Measurements from ENCODE around the gene DDX47.

DDX47 gene

GRCh38 chr12:12810553-12811021, 2.6 kb upstream of the DDX47 start:
- peaks cover 5% of the 10 kb centered on the region; the same call in 1 of the 2 replicates for H3F3A ChIP-seq (ENCODE audit: low read depth)
- H3K4me3 ChIP-seq (ENCODE audit: low read length, poor library complexity, severe bottlenecking), result no peak overlapping the region
- TF ChIP-seq, protein P1, sequence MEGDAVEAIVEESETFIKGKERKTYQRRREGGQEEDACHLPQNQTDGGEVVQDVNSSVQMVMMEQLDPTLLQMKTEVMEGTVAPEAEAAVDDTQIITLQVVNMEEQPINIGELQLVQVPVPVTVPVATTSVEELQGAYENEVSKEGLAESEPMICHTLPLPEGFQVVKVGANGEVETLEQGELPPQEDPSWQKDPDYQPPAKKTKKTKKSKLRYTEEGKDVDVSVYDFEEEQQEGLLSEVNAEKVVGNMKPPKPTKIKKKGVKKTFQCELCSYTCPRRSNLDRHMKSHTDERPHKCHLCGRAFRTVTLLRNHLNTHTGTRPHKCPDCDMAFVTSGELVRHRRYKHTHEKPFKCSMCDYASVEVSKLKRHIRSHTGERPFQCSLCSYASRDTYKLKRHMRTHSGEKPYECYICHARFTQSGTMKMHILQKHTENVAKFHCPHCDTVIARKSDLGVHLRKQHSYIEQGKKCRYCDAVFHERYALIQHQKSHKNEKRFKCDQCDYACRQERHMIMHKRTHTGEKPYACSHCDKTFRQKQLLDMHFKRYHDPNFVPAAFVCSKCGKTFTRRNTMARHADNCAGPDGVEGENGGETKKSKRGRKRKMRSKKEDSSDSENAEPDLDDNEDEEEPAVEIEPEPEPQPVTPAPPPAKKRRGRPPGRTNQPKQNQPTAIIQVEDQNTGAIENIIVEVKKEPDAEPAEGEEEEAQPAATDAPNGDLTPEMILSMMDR (conservative IDR thresholded peaks at IDR 0.05; ENCODE audit: low read length), result no peak
- no peak for TF ChIP-seq EZH2phosphoT487 (IDR thresholded peaks at IDR 0.05; ENCODE audit: borderline replicate concordance)
- H3K36me3 ChIP-seq (ENCODE audit: insufficient read depth, low read length), result no peaks in the 10 kb centered on the region
- H3K9me3 ChIP-seq (ENCODE audit: insufficient read depth, low read depth, low read length), result no peaks in the 10 kb centered on the region
- peaks cover 1% of the 10 kb centered on the region for H4K20me1 ChIP-seq (ENCODE audit: insufficient read depth, low read length, poor library complexity, severe bottlenecking)
- no peak overlapping the region for H2AFZ ChIP-seq (ENCODE audit: low read length)
- no peaks in the 10 kb centered on the region for H3K27me3 ChIP-seq (ENCODE audit: insufficient read depth, low read length, poor library complexity, severe bottlenecking)
- no peaks in the 10 kb centered on the region for H3K9me2 ChIP-seq (replicated peaks; ENCODE audit: low read depth, low read length)
- peaks cover 24% of the 10 kb centered on the region for H3K79me2 ChIP-seq (ENCODE audit: insufficient read depth, low read length)
- H3K9ac ChIP-seq (ENCODE audit: low read depth, low read length, poor library complexity, severe bottlenecking), result no peak overlapping the region
- H3K4me2 ChIP-seq (ENCODE audit: low read depth, low read length, poor library complexity, severe bottlenecking), result no peak overlapping the region
- H3K4me1 ChIP-seq (ENCODE audit: insufficient read depth, low read length, poor library complexity, severe bottlenecking), result peaks cover 36% of the 10 kb centered on the region

DNA sequence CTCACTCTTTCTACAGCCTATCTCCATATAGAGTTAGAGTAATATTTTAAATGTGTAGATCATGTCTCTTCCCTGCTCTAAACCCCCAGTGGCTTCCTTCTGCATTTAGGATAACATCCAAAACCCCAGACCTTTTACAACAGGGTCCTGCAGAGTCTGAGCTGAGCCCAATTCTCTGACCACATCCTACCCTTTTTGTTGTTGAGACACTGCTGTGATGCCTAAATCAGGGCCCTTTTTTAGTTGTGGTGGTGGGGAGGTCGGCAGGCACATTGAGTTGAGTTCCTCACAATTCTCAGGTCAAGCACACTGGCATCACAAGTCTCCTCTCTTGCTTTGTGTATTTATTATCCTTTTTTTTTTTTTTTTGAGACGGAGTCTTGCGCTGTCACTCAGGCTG, 1.8 kb upstream of the DDX47 start:
- Histone ChIP-seq H3K4me1 (ENCODE audit: insufficient read depth, low read length, poor library complexity, severe bottlenecking) (peaks cover 44% of the 10 kb centered on the region), H3K4me2 (ENCODE audit: low read depth, low read length, poor library complexity, severe bottlenecking) (no peak overlapping the region), H3K9me3 (ENCODE audit: insufficient read depth, low read depth, low read length) (no peaks in the 10 kb centered on the region)

GRCh38 chr12:12812174-12812573, 972 bp upstream of the DDX47 start:
- Histone ChIP-seq H3K4me1 (ENCODE audit: insufficient read depth, low read length, poor library complexity, severe bottlenecking) (peaks cover 49% of the 10 kb centered on the region), H2AFZ (ENCODE audit: low read length) (no peak overlapping the region), H3F3A (ENCODE audit: low read depth) (peaks cover 5% of the 10 kb centered on the region; the same call in 1 of the 2 replicates), H3K36me3 (ENCODE audit: insufficient read depth, low read length) (no peaks in the 10 kb centered on the region), H3K9me3 (ENCODE audit: insufficient read depth, low read depth, low read length) (no peaks in the 10 kb centered on the region), H3K4me2 (ENCODE audit: low read depth, low read length, poor library complexity, severe bottlenecking) (no peak overlapping the region), H3K79me2 (ENCODE audit: insufficient read depth, low read length) (peaks cover 40% of the 10 kb centered on the region), H3K9me2 (replicated peaks; ENCODE audit: low read depth, low read length) (no peaks in the 10 kb centered on the region), H3K27me3 (ENCODE audit: insufficient read depth, low read length, poor library complexity, severe bottlenecking) (no peaks in the 10 kb centered on the region), H3K4me3 (ENCODE audit: low read length, poor library complexity, severe bottlenecking) (no peak overlapping the region), H3K9ac (ENCODE audit: low read depth, low read length, poor library complexity, severe bottlenecking) (no peak overlapping the region), H4K20me1 (ENCODE audit: insufficient read depth, low read length, poor library complexity, severe bottlenecking) (peaks cover 14% of the 10 kb centered on the region)
- TF ChIP-seq, protein P1 (conservative IDR thresholded peaks at IDR 0.05; ENCODE audit: low read length), result no peak
- TF ChIP-seq EZH2phosphoT487 (IDR thresholded peaks at IDR 0.05; ENCODE audit: borderline replicate concordance), result no peak

More for the DNA sequence above, 1.8 kb upstream of the DDX47 start:
- Histone ChIP-seq H3K9me2 (replicated peaks; ENCODE audit: low read depth, low read length) (no peaks in the 10 kb centered on the region), H3K27me3 (ENCODE audit: insufficient read depth, low read length, poor library complexity, severe bottlenecking) (no peaks in the 10 kb centered on the region), H3K36me3 (ENCODE audit: insufficient read depth, low read length) (no peaks in the 10 kb centered on the region), H4K20me1 (ENCODE audit: insufficient read depth, low read length, poor library complexity, severe bottlenecking) (peaks cover 9% of the 10 kb centered on the region), H2AFZ (ENCODE audit: low read length) (no peak overlapping the region), H3K79me2 (ENCODE audit: insufficient read depth, low read length) (peaks cover 31% of the 10 kb centered on the region), H3K9ac (ENCODE audit: low read depth, low read length, poor library complexity, severe bottlenecking) (no peak overlapping the region), H3F3A (ENCODE audit: low read depth) (peaks cover 5% of the 10 kb centered on the region; the same call in 1 of the 2 replicates), H3K4me3 (ENCODE audit: low read length, poor library complexity, severe bottlenecking) (no peak overlapping the region)
- TF ChIP-seq EZH2phosphoT487 (IDR thresholded peaks at IDR 0.05; ENCODE audit: borderline replicate concordance), result no peak
- TF ChIP-seq, protein P1 (conservative IDR thresholded peaks at IDR 0.05; ENCODE audit: low read length), result no peak
